Endothelial cell of umbilical vein (primary cell): ENCODE results near the gene RAB17. TPM values are rescaled to one million over a fixed set of nuclear protein-coding genes. Genes with fewer than 3 reads are reported as not detected.

ENCODE experiments used
- BruUV-seq: library from RNA; stranded (reverse); fragments of 400-500 nt; replicated peaks from 2 replicates; lab custom pipeline; 2021; lab: Mats Ljungman, UMichigan
- CTCF ChIA-PET: fragments of 300-600, 350-600 bp; sonication (Branson Sonifier 250); formaldehyde crosslinking; loops from one replicate; lab custom pipeline; 2021; ENCODE audit warnings: antibody characterized with exemption, inconsistent platforms; lab: Charles Lee
- POLR2A ChIA-PET: fragments of 300-600, 350-600 bp; sonication (Branson Sonifier 250); formaldehyde crosslinking; loops from one replicate; lab custom pipeline; 2021; ENCODE audit warnings: antibody characterized with exemption, inconsistent platforms; lab: Charles Lee
- DNase-seq: peaks from one replicate; pipeline ENCODE4 v3.0.0-alpha.2; 2011; ENCODE audit warnings: low read depth, low spot score
- FAIRE-seq: peaks from 2 replicates; lab custom pipeline; 2011; peaks lifted over from hg19 to GRCh38; lab: Jason Lieb, UNC
- H2AFZ ChIP-seq: 2 replicates; pipeline ENCODE4 v1.6.0; 2012; ENCODE audit warnings: low read depth, low read length, control low read depth, inconsistent platforms
- H3K27ac ChIP-seq: 2 replicates; pipeline ENCODE4 v1.5.1; 2011; ENCODE audit warnings: low read depth, mild to moderate bottlenecking, control low read depth, low read length, moderate library complexity; ENCODE audit not compliant: insufficient read depth
- H3K27me3 ChIP-seq, 2 experiments: 2 replicates each; pipeline versions ENCODE4 v1.6.0 to v1.6.1; 2011; ENCODE audit warnings: low read length in 2 of 2, mixed read lengths in 1 of 2; ENCODE audit not compliant: control insufficient read depth in 2 of 2, insufficient read depth in 2 of 2
- H3K36me3 ChIP-seq, 2 experiments: 2 replicates in 1 of 2; 3 replicates in 1 of 2; pipeline ENCODE4 v1.5.1; 2011; ENCODE audit warnings: low read length in 2 of 2, mild to moderate bottlenecking in 1 of 2, moderate library complexity in 1 of 2; ENCODE audit not compliant: control insufficient read depth in 2 of 2, insufficient read depth in 2 of 2; ENCODE audit errors: extremely low read depth in 1 of 2
- H3K4me1 ChIP-seq: 3 replicates; pipeline ENCODE4 v1.5.1; 2011; ENCODE audit warnings: mild to moderate bottlenecking, low read length; ENCODE audit not compliant: control insufficient read depth, insufficient read depth; ENCODE audit errors: extremely low read depth
- H3K4me2 ChIP-seq: 2 replicates; pipeline ENCODE4 v1.6.1; 2011; ENCODE audit warnings: low read length, control low read depth, mixed read lengths; ENCODE audit not compliant: insufficient read depth
- H3K4me3 ChIP-seq, 3 experiments: fragments of 200-600 bp in 1 of 3; sonication (generic), shearing (Covaris generic) in 1 of 3; replicated peaks in 1 of 3; 2 replicates each; pipeline ENCODE4 v1.5.1; 2011 to 2016; ENCODE audit warnings: control low read depth in 3 of 3, low read length in 3 of 3, mild to moderate bottlenecking in 2 of 3, inconsistent platforms in 1 of 3, low read depth in 1 of 3, moderate library complexity in 1 of 3; ENCODE audit not compliant: insufficient read depth in 1 of 3
- H3K79me2 ChIP-seq: 2 replicates; pipeline ENCODE4 v1.6.0; 2012; ENCODE audit warnings: low read length, inconsistent platforms; ENCODE audit not compliant: control insufficient read depth, insufficient read depth
- H3K9ac ChIP-seq: replicated peaks from 2 replicates; pipeline ENCODE3; 2011; ENCODE audit warnings: low read length, control low read depth; ENCODE audit not compliant: insufficient read depth; ENCODE audit errors: extremely low read depth
- H3K9me1 ChIP-seq: replicated peaks from 3 replicates; pipeline ENCODE4 v1.6.0; 2011; ENCODE audit warnings: mild to moderate bottlenecking, low read length; ENCODE audit not compliant: control insufficient read depth, insufficient read depth; ENCODE audit errors: extremely low read depth
- H3K9me3 ChIP-seq: replicated peaks from 2 replicates; pipeline ENCODE4 v1.5.1; 2012; ENCODE audit warnings: low read length, inconsistent platforms; ENCODE audit not compliant: control insufficient read depth, insufficient read depth
- H4K20me1 ChIP-seq: replicated peaks from 2 replicates; pipeline ENCODE3; 2011; ENCODE audit warnings: mild to moderate bottlenecking, low read length; ENCODE audit not compliant: control insufficient read depth, insufficient read depth; ENCODE audit errors: extremely low read depth
- EZH2 ChIP-seq: IDR thresholded peaks from 2 replicates; pipeline ENCODE4 v1.6.1; 2012; ENCODE audit warnings: borderline replicate concordance, low read depth, mild to moderate bottlenecking, moderate library complexity, low read length, inconsistent platforms; ENCODE audit not compliant: severe bottlenecking
- FOS ChIP-seq: IDR thresholded peaks from 2 replicates; pipeline ENCODE4 v1.6.1; 2011; ENCODE audit warnings: mild to moderate bottlenecking, low read length, moderate library complexity, borderline replicate concordance; ENCODE audit not compliant: insufficient read depth
- GATA2 ChIP-seq: IDR thresholded peaks from 2 replicates; pipeline ENCODE4 v1.7.0; 2011; ENCODE audit warnings: low read depth, mild to moderate bottlenecking, moderate library complexity, mixed read lengths, low read length; ENCODE audit not compliant: insufficient read length, insufficient read depth
- JUN ChIP-seq: IDR thresholded peaks from 2 replicates; pipeline ENCODE4 v1.6.1; 2011; ENCODE audit warnings: borderline replicate concordance, low read depth; ENCODE audit not compliant: insufficient read length, insufficient read depth
- POLR2A ChIP-seq: IDR thresholded peaks from 2 replicates; pipeline ENCODE4 v1.6.1; 2012; ENCODE audit warnings: low read depth, mild to moderate bottlenecking, control low read depth, low read length
- POLR2AphosphoS5 ChIP-seq: IDR thresholded peaks from 2 replicates; pipeline ENCODE4 v1.6.1; 2012; ENCODE audit warnings: low read depth, mild to moderate bottlenecking, control low read depth, low read length, moderate library complexity; ENCODE audit not compliant: insufficient read depth
- dilution Hi-C: fragments of 300-500 bp; cut with MboI; formaldehyde crosslinking; loops from one replicate; pipeline ENCODE4 v1.15.0; 2019; ENCODE audit warnings: low sequenced_read_pairs; ENCODE audit not compliant: extremely low pct_ligation_motif_present
- intact Hi-C: fragments of 100-400 bp; cut with micrococcal nuclease; formaldehyde crosslinking; loops from one replicate; pipeline ENCODE4 v1.10.0; 2022
- polyA plus RNA-seq, 4 experiments: library from polyadenylated mRNA; depleted of rRNA in 3 of 4; stranded (reverse) in 3 of 4; unstranded in 1 of 4; fragments of >200 nt; gene quantifications; 2 replicates each; pipeline versions ENCODE4 v1.2.1 to v1.2.3, GENCODE V29; 2011 to 2012; ENCODE audit warnings: missing spikeins in 1 of 4
- total RNA-seq: library from RNA; stranded (reverse); gene quantifications from 2 replicates; pipeline ENCODE4 v1.2.3, GENCODE V29; 2021
- TF ChIP-seq, protein P1 (sequence below), 2 donors: IDR thresholded peaks; 1 replicate in 1 of 2; 2 replicates in 1 of 2; pipeline ENCODE4 v1.5.1; 2011; ENCODE audit warnings: low read length in 2 of 2, mild to moderate bottlenecking in 2 of 2, moderate library complexity in 2 of 2, control low read depth in 1 of 2, inconsistent platforms in 1 of 2, low read depth in 1 of 2; ENCODE audit not compliant: insufficient read depth in 1 of 2; ENCODE audit errors: extremely low read depth in 1 of 2

RAB17 gene
- total and polyA plus RNA-seq, 2 donors (not counting 3 experiments of a cell fraction or from before 2014, with no cell fraction given) = 0.41 to 0.77 TPM

DNA sequence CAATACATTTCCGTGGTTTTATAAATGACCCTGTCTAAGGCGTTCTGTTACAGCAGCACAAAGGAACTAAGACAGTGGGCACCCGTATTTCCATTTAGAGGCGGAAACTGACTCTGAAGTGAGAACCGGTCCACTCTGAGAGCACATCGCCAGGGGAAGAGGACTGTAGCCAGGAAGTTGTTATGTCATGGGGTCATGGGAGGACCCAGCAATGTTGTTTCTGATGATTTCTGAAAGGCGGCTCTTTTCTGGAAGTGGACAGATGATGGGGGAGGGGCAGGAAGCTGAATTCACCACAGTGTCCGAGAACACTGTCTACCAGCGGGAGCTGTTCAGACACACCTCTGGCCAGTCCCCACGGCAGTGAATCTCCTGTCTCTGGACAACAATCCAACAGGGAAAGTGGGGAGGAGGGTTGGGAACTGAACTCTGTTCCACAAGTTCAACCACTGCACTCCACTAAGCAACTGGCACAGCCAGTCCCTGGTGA lies 34.7 kb upstream of the RAB17 start:
- Histone ChIP-seq H3K4me3 (no peak overlapping the region), H3K9me1 (no peaks in the 10 kb centered on the region), H3K27ac (no peak overlapping the region), H3K36me3 (no peaks in the 10 kb centered on the region), H3K9me3 (no peaks in the 10 kb centered on the region), H4K20me1 (no peaks in the 10 kb centered on the region), H3K4me1 (peaks cover 13% of the 10 kb centered on the region), H3K4me2 (no peak overlapping the region), H3K9ac (no peak overlapping the region), H2AFZ (no peak overlapping the region), H3K27me3 (no peaks in the 10 kb centered on the region), H3K79me2 (no peaks in the 10 kb centered on the region)
- POLR2A ChIA-PET = no interaction called here
- dilution Hi-C loops (no loop called here), intact Hi-C loops (no loop called here)
- no TSS peak for BruUV-seq
- TF ChIP-seq EZH2 = no peak
- TF ChIP-seq, protein P1, sequence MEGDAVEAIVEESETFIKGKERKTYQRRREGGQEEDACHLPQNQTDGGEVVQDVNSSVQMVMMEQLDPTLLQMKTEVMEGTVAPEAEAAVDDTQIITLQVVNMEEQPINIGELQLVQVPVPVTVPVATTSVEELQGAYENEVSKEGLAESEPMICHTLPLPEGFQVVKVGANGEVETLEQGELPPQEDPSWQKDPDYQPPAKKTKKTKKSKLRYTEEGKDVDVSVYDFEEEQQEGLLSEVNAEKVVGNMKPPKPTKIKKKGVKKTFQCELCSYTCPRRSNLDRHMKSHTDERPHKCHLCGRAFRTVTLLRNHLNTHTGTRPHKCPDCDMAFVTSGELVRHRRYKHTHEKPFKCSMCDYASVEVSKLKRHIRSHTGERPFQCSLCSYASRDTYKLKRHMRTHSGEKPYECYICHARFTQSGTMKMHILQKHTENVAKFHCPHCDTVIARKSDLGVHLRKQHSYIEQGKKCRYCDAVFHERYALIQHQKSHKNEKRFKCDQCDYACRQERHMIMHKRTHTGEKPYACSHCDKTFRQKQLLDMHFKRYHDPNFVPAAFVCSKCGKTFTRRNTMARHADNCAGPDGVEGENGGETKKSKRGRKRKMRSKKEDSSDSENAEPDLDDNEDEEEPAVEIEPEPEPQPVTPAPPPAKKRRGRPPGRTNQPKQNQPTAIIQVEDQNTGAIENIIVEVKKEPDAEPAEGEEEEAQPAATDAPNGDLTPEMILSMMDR (IDR thresholded peaks at IDR 0.05; ENCODE audit: extremely low read depth in 1 of 2, insufficient read depth in 1 of 2, low read depth in 1 of 2, low read length in 2 of 2) = no peak
- TF ChIP-seq FOS = no peak
- TF ChIP-seq JUN = no peak
- no peak for TF ChIP-seq GATA2
- TF ChIP-seq POLR2A = no peak
- TF ChIP-seq POLR2AphosphoS5 = no peak
- FAIRE-seq (no peak), DNase-seq (no peak)
- CTCF ChIA-PET = interaction anchor here (0.9 to 1.7 kb wide), 5 partner anchors 8 to 120 kb away, joined by 3 to 5 read pairs (median 4); no protein-coding TSS in a partner anchor
